Measurements from ENCODE around the gene PIBF1.

DNA sequence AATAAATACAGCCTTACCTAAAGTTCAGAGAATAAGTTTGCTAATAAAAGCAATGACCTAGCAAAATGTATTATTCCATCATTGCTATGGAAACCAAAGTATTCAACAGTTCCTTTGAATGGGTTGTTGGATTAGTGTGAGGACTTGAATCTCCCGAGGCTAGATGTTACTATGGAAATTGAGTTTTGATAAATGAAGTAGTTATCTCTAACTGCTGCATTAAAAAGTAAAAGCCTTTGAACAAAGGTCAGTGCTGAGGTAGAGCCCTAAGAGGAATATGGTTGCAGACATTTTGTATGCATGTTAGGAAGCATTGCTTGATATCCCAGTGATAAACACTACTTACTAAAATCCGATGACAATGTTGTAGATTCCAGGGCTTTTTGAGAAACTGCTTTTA, 283.1 kb downstream of the PIBF1 start:
- TF ChIP-seq CTCF (IDR thresholded peaks at IDR 0.05) = no peak
- TF ChIP-seq EZH2 (IDR thresholded peaks at IDR 0.05) = no peak
